H1 (cell line): Measurements from ENCODE around the gene AIPL1. TPM values are rescaled to one million over a fixed set of nuclear protein-coding genes. Genes with fewer than 3 reads are reported as not detected.

Source experiments
- CTCF ChIA-PET: fragments of 300-600 bp; sonication (Branson Sonifier 250); formaldehyde crosslinking; loops from one replicate; lab custom pipeline; 2021; ENCODE audit not compliant: partially characterized antibody; lab: Charles Lee
- POLR2A ChIA-PET: fragments of 300-600 bp; sonication (Branson Sonifier 250); formaldehyde crosslinking; loops from one replicate; lab custom pipeline; 2021; ENCODE audit warnings: inconsistent platforms; ENCODE audit not compliant: partially characterized antibody; lab: Charles Lee
- DNase-seq, 2 experiments: peaks; one replicate each; pipeline versions ENCODE4 v3.0.0 to v3.0.0-alpha.2; 2010 to 2022; ENCODE audit warnings: low spot score in 2 of 2, low read depth in 1 of 2, mixed read lengths in 1 of 2
- FAIRE-seq: peaks from 2 replicates; lab custom pipeline; 2011; peaks lifted over from hg19 to GRCh38; lab: Jason Lieb, UNC
- H2AFZ ChIP-seq: 2 replicates; pipeline ENCODE4 v1.8.1; 2012; ENCODE audit warnings: low read length, inconsistent platforms
- H2AK5ac ChIP-seq: 2 replicates; pipeline ENCODE4 v1.6.1; 2013; ENCODE audit warnings: low read depth, low read length
- H2BK120ac ChIP-seq: replicated peaks from 2 replicates; pipeline ENCODE3; 2013; ENCODE audit warnings: low read depth, low read length, inconsistent platforms
- H2BK12ac ChIP-seq: 2 replicates; pipeline ENCODE4 v1.6.1; 2013; ENCODE audit warnings: low read depth, low read length
- H2BK15ac ChIP-seq: 2 replicates; pipeline ENCODE4 v1.6.1; 2013; ENCODE audit warnings: low read length
- H2BK20ac ChIP-seq: 2 replicates; pipeline ENCODE4 v1.6.1; 2013; ENCODE audit warnings: low read length
- H2BK5ac ChIP-seq: 2 replicates; pipeline ENCODE4 v1.6.1; 2013; ENCODE audit warnings: low read depth, low read length
- H3K14ac ChIP-seq: 2 replicates; pipeline ENCODE4 v1.6.1; 2013; ENCODE audit warnings: inconsistent platforms; ENCODE audit not compliant: insufficient read length
- H3K18ac ChIP-seq: 2 replicates; pipeline ENCODE4 v1.6.1; 2013; ENCODE audit warnings: low read length; ENCODE audit errors: extremely low read depth
- H3K23ac ChIP-seq: 2 replicates; pipeline ENCODE4 v1.6.1; 2013; ENCODE audit warnings: inconsistent platforms; ENCODE audit not compliant: insufficient read length
- H3K23me2 ChIP-seq: 2 replicates; pipeline ENCODE4 v1.6.1; 2013; ENCODE audit warnings: low read depth, low read length
- H3K27ac ChIP-seq: 2 replicates; pipeline ENCODE4 v1.6.1; 2011; ENCODE audit warnings: low read depth, low read length, inconsistent platforms
- H3K27me3 ChIP-seq, 4 experiments: replicated peaks in 1 of 4; 1 replicate in 1 of 4; 2 replicates in 3 of 4; pipeline versions ENCODE4 v1.6.1 to v1.8.1; 2011 to 2013; ENCODE audit warnings: low read length in 3 of 4, mild to moderate bottlenecking in 3 of 4, inconsistent platforms in 2 of 4, mixed read lengths in 2 of 4, moderate library complexity in 1 of 4; ENCODE audit not compliant: control insufficient read depth in 3 of 4, insufficient read depth in 3 of 4; ENCODE audit errors: extremely low read depth in 1 of 4
- H3K36me3 ChIP-seq, 4 experiments: 2 replicates each; pipeline versions ENCODE4 v1.6.1 to v1.8.1; 2011 to 2013; ENCODE audit warnings: mild to moderate bottlenecking in 4 of 4, low read length in 3 of 4, moderate library complexity in 2 of 4, control low read depth in 1 of 4, inconsistent platforms in 1 of 4; ENCODE audit not compliant: insufficient read depth in 4 of 4, control insufficient read depth in 2 of 4
- H3K4ac ChIP-seq: replicated peaks from 2 replicates; pipeline ENCODE3; 2013; ENCODE audit warnings: low read length, low read depth, mixed read lengths, inconsistent platforms; ENCODE audit not compliant: insufficient read length
- H3K4me1 ChIP-seq, 4 experiments: replicated peaks in 1 of 4; 1 replicate in 1 of 4; 2 replicates in 3 of 4; pipeline versions ENCODE4 v1.6.1 to v1.8.1; 2011 to 2013; ENCODE audit warnings: low read length in 3 of 4, inconsistent platforms in 2 of 4, mixed read lengths in 1 of 4; ENCODE audit not compliant: insufficient read depth in 4 of 4, control insufficient read depth in 3 of 4
- H3K4me2 ChIP-seq, 2 experiments: 2 replicates each; pipeline versions ENCODE4 v1.6.1 to v1.8.1; 2011 to 2013; ENCODE audit warnings: low read depth in 2 of 2, low read length in 2 of 2, control low read depth in 1 of 2, inconsistent platforms in 1 of 2, mild to moderate bottlenecking in 1 of 2; ENCODE audit not compliant: insufficient read depth in 1 of 2
- H3K4me3 ChIP-seq, 4 experiments: fragments of 200-600, 300-600 bp in 1 of 4; sonication (generic), shearing (Covaris generic), sonication (Bioruptor Twin) in 1 of 4; 2 replicates each; pipeline versions ENCODE4 v1.5.1 to v1.8.1; 2011 to 2016; ENCODE audit warnings: low read length in 4 of 4, low read depth in 3 of 4, control low read depth in 2 of 4, inconsistent platforms in 2 of 4, mild to moderate bottlenecking in 2 of 4, mixed read lengths in 1 of 4, moderate library complexity in 1 of 4; ENCODE audit not compliant: insufficient read depth in 2 of 4; ENCODE audit errors: extremely low read depth in 1 of 4
- H3K56ac ChIP-seq: replicated peaks from 2 replicates; pipeline ENCODE3; 2013; ENCODE audit warnings: low read depth, mild to moderate bottlenecking, mixed read lengths, low read length, inconsistent platforms; ENCODE audit not compliant: insufficient read length
- H3K79me1 ChIP-seq: 2 replicates; pipeline ENCODE4 v1.6.1; 2013; ENCODE audit warnings: low read depth, low read length, control low read depth
- H3K79me2 ChIP-seq, 2 experiments: 2 replicates each; pipeline versions ENCODE4 v1.6.1 to v1.8.1; 2012 to 2013; ENCODE audit warnings: low read length in 2 of 2, mild to moderate bottlenecking in 2 of 2, inconsistent platforms in 1 of 2; ENCODE audit not compliant: insufficient read depth in 2 of 2, control insufficient read depth in 1 of 2
- H3K9ac ChIP-seq, 4 experiments: replicated peaks in 1 of 4; 1 replicate in 1 of 4; 2 replicates in 3 of 4; pipeline versions ENCODE4 v1.6.1 to v1.8.1; 2011 to 2013; ENCODE audit warnings: low read depth in 3 of 4, low read length in 3 of 4, control low read depth in 2 of 4, mild to moderate bottlenecking in 2 of 4, moderate library complexity in 2 of 4, inconsistent platforms in 1 of 4; ENCODE audit errors: extremely low read depth in 1 of 4
- H3K9me3 ChIP-seq, 2 experiments: 2 replicates each; pipeline versions ENCODE4 v1.6.1 to v1.8.1; 2012 to 2013; ENCODE audit warnings: mild to moderate bottlenecking in 2 of 2, moderate library complexity in 2 of 2, control low read depth in 1 of 2, inconsistent platforms in 1 of 2, low read depth in 1 of 2, low read length in 1 of 2, mixed read lengths in 1 of 2; ENCODE audit not compliant: insufficient read depth in 2 of 2
- H4K20me1 ChIP-seq, 2 experiments: replicated peaks in 1 of 2; 2 replicates each; pipeline versions ENCODE3 to v1.8.1; 2011 to 2013; ENCODE audit warnings: inconsistent platforms in 2 of 2, low read length in 2 of 2, mild to moderate bottlenecking in 1 of 2; ENCODE audit not compliant: insufficient read depth in 2 of 2, control insufficient read depth in 1 of 2
- H4K5ac ChIP-seq: 2 replicates; pipeline ENCODE4 v1.6.1; 2013; ENCODE audit warnings: low read length, low read depth, mixed read lengths, inconsistent platforms; ENCODE audit not compliant: insufficient read length
- H4K8ac ChIP-seq: 2 replicates; pipeline ENCODE4 v1.8.0; 2013; ENCODE audit warnings: mild to moderate bottlenecking, moderate library complexity, low read length, inconsistent platforms; ENCODE audit not compliant: insufficient read depth; ENCODE audit errors: extremely low read depth
- H4K91ac ChIP-seq: replicated peaks from 2 replicates; pipeline ENCODE3; 2013; ENCODE audit warnings: low read length, mixed read lengths, inconsistent platforms; ENCODE audit not compliant: insufficient read length
- CREB1 ChIP-seq: IDR thresholded peaks from 2 replicates; pipeline ENCODE4 v1.6.1; 2012; ENCODE audit warnings: inconsistent platforms
- CTBP2 ChIP-seq: IDR thresholded peaks from 2 replicates; pipeline ENCODE4 v1.7.0; 2011; ENCODE audit warnings: borderline replicate concordance, mild to moderate bottlenecking, moderate library complexity, mixed read lengths, low read length; ENCODE audit not compliant: insufficient read depth, insufficient read length
- EP300 ChIP-seq, 2 experiments: IDR thresholded peaks; 1 replicate in 1 of 2; 2 replicates in 1 of 2; pipeline ENCODE4 v1.6.1; 2011 to 2012; ENCODE audit warnings: low read depth in 2 of 2, low read length in 2 of 2, mild to moderate bottlenecking in 2 of 2, borderline replicate concordance in 1 of 2, inconsistent platforms in 1 of 2, moderate library complexity in 1 of 2
- HDAC2 ChIP-seq, 2 experiments: fragments of 300-600 bp in 1 of 2; sonication (generic) in 1 of 2; IDR thresholded peaks; 2 replicates each; pipeline ENCODE4 v1.6.1; 2011 to 2012; ENCODE audit warnings: low read depth in 2 of 2, low read length in 2 of 2, mild to moderate bottlenecking in 2 of 2, moderate library complexity in 2 of 2, borderline replicate concordance in 1 of 2, inconsistent platforms in 1 of 2
- HDAC6 ChIP-seq: IDR thresholded peaks from one replicate; pipeline ENCODE4 v1.7.1; 2012; ENCODE audit warnings: low read depth, mild to moderate bottlenecking, inconsistent platforms, low read length, moderate library complexity
- KDM1A ChIP-seq: fragments of 200-600, 300-600 bp; sonication (generic); IDR thresholded peaks from 2 replicates; pipeline ENCODE4 v1.7.1; 2016; ENCODE audit warnings: mild to moderate bottlenecking, low read length, borderline replicate concordance
- NANOG ChIP-seq: IDR thresholded peaks from 2 replicates; pipeline ENCODE4 v1.6.1; 2011; ENCODE audit warnings: low read length, low read depth, mild to moderate bottlenecking, inconsistent platforms; ENCODE audit not compliant: insufficient read depth, poor library complexity, severe bottlenecking
- SUZ12 ChIP-seq: fragments of 200-600 bp; sonication (generic); IDR thresholded peaks from 2 replicates; pipeline ENCODE4 v1.6.1; 2012; ENCODE audit warnings: mild to moderate bottlenecking, inconsistent platforms, low read length, moderate library complexity, mixed read lengths
- WGBS, 2 experiments: shearing (Covaris generic) in 1 of 2; methylation state at CpG; one replicate each; pipeline versions ENCODE4 v1.1.6 to v1.1.7; 2013 to 2015; ENCODE audit warnings: low lambda C conversion rate in 2 of 2, mixed read lengths in 2 of 2, inconsistent platforms in 1 of 2, low coverage in 1 of 2, missing lambda C conversion rate in 1 of 2; ENCODE audit not compliant: insufficient replicate concordance in 2 of 2, insufficient coverage in 1 of 2, insufficient read length in 1 of 2; ENCODE audit errors: extremely low coverage in 1 of 2, missing lambda C conversion rate in 1 of 2; 5-methylcytosine and 5-hydroxymethylcytosine counted together
- polyA plus RNA-seq, 7 experiments: library from polyadenylated mRNA; depleted of rRNA in 3 of 7; stranded (reverse) in 5 of 7; unstranded in 2 of 7; fragments of >200 nt in 5 of 7; fragments of 200-250 nt in 2 of 7; gene quantifications; 1 replicate in 5 of 7; 2 replicates in 1 of 7; 4 replicates in 1 of 7; pipeline versions ENCODE4 v1.2.1 to v1.2.3, GENCODE V29; 2011 to 2013; ENCODE audit warnings: missing spikeins in 2 of 7, mixed read lengths in 2 of 7
- total RNA-seq: library from RNA; stranded (reverse); fragmentation: NEBNext Ultra II Directional; extraction: Animal tissue kit (Norgen Biotek cat#: 25700); gene quantifications from 2 replicates; pipeline ENCODE4 v1.2.1, GENCODE V29; 2021

AIPL1 gene
- total and polyA plus RNA-seq, 2 of the 8 experiments (the other 6 are each of a cell fraction or from before 2014, with no cell fraction given): 0.56 to 0.71 TPM

DNA sequence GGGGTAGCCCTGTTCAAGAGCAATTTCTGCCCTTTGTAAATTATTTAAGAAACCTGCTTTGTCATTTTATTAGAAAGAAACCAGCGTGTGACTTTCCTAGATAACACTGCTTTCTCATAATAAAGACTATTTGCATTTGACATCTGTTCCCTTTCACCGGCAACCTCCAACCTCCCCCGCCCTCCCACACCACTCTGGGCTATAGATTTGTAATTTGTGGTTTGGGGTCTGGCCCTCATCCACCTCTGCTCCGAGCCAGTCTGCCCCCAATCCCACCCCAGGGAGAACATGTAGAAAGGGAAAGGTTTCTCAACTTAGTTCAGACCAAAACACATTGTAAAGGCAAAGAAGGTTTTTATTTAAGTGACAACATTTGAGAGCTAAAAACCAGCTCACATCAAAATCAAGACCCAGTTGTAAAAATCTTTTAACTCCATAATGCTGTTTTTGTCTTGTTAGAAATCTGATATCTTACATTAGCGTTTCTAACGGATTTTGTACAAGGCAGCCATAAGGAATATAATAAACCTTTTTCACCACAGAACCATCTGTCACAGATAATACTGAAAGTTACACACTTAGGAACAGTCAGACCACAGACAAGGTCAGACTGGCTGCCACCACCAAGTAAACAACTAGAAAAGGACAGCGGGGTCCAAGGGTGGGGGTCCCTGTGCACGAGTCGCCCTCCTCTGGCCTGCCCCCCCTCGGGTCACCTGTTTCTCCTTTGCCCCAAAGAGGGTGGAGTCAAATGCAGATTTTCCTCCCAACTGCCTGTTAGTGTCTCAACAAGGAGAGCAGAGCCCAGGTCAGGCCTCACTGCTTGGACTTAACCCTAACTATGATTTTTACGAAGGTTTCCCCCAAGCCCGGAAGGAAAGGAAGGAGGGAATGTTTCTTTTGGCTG is 16.3 kb upstream of the AIPL1 start:
- no peak overlapping the region for H4K8ac ChIP-seq
- peaks cover 2 to 43% (median 21%) of the 10 kb centered on the region in 4 experiments for H3K4me1 ChIP-seq
- no peak overlapping the region for H3K4ac ChIP-seq
- H3K14ac ChIP-seq: no peak overlapping the region
- no peak overlapping the region for H2BK12ac ChIP-seq
- no peak overlapping the region for H4K91ac ChIP-seq
- H3K18ac ChIP-seq: no peak overlapping the region; the same call in 1 of the 2 replicates
- 0 out of 8 replicates have a peak overlapping the region, but pooled peaks of 1 of the 4 experiments have one; percentile 0 for H3K4me3 ChIP-seq
- H3K9me3 ChIP-seq: no peaks in the 10 kb centered on the region
- peaks cover 0 to 3% of the 10 kb centered on the region in 2 experiments; a peak in 2 of 4 replicates for H3K79me2 ChIP-seq
- H3K36me3 ChIP-seq: peaks cover 14 to 46% (median 34%) of the 10 kb centered on the region in 4 experiments
- H4K20me1 ChIP-seq: peaks cover 0 to 11% of the 10 kb centered on the region in 2 experiments
- ChIA-PET POLR2A (no interaction called here), CTCF (no interaction called here)
- DNase-seq (no peak), FAIRE-seq (no peak)
- H3K23me2 ChIP-seq: peaks cover 12% of the 10 kb centered on the region
- H3K9ac ChIP-seq: no peak overlapping the region; a peak in 1 of 7 replicates
- H2AFZ ChIP-seq: no peak overlapping the region
- H3K27me3 ChIP-seq: no peaks in the 10 kb centered on the region; a peak in 3 of 7 replicates
- H3K23ac ChIP-seq: no peak overlapping the region
- H3K79me1 ChIP-seq: peaks cover 2% of the 10 kb centered on the region
- no peak overlapping the region for H2BK5ac ChIP-seq
- no peak overlapping the region for H2BK15ac ChIP-seq
- H3K4me2 ChIP-seq: no peak overlapping the region
- H2AK5ac ChIP-seq: no peak overlapping the region
- no peak overlapping the region for H3K56ac ChIP-seq
- WGBS, 2 experiments: 67% methylated on average over 12 of the region's 12 CpGs; no CpG with 5 or more reads in 1 of the 2 experiments
- no peak overlapping the region for H2BK20ac ChIP-seq
- no peak overlapping the region for H4K5ac ChIP-seq
- H3K27ac ChIP-seq: no peak overlapping the region
- no peak overlapping the region for H2BK120ac ChIP-seq
- TF ChIP-seq HDAC2 (IDR thresholded peaks at IDR 0.05; ENCODE audit: borderline replicate concordance in 1 of 2, low read depth in 2 of 2, low read length in 2 of 2): no peak
- no peak for TF ChIP-seq HDAC6
- TF ChIP-seq KDM1A: no peak
- no peak for TF ChIP-seq CTBP2
- TF ChIP-seq SUZ12: no peak
- TF ChIP-seq EP300 (IDR thresholded peaks at IDR 0.05; ENCODE audit: borderline replicate concordance in 1 of 2, low read depth in 2 of 2, low read length in 2 of 2): no peak
- no peak for TF ChIP-seq NANOG
- TF ChIP-seq CREB1: no peak
